ENCODE measurements around the gene AFF3.
"Not testable (repeated sequence)": the region's sequence is repeated elsewhere in the genome, so short reads cannot be mapped to it uniquely, and the experiment has no call there.

AFF3 gene

GRCh38 chr2:99777656-99778290 is 364.6 kb downstream of the AFF3 start:
- H3K27me3 ChIP-seq (ENCODE audit: control insufficient read depth, insufficient read depth, low read length): no peaks in the 10 kb centered on the region
- peaks cover 5% of the 10 kb centered on the region for H3K9me3 ChIP-seq (ENCODE audit: control insufficient read depth, low read depth, low read length)
- no peak overlapping the region for H3K27ac ChIP-seq (ENCODE audit: low read length)
- no peaks in the 10 kb centered on the region for H3K4me1 ChIP-seq (ENCODE audit: control insufficient read depth, low read depth, low read length)
- no peaks in the 10 kb centered on the region for H3K36me3 ChIP-seq (ENCODE audit: control insufficient read depth, low read depth, low read length)
- no peak overlapping the region for H3K9ac ChIP-seq (ENCODE audit: low read length)
- no peak overlapping the region for H3K4me3 ChIP-seq (ENCODE audit: low read length)

DNA sequence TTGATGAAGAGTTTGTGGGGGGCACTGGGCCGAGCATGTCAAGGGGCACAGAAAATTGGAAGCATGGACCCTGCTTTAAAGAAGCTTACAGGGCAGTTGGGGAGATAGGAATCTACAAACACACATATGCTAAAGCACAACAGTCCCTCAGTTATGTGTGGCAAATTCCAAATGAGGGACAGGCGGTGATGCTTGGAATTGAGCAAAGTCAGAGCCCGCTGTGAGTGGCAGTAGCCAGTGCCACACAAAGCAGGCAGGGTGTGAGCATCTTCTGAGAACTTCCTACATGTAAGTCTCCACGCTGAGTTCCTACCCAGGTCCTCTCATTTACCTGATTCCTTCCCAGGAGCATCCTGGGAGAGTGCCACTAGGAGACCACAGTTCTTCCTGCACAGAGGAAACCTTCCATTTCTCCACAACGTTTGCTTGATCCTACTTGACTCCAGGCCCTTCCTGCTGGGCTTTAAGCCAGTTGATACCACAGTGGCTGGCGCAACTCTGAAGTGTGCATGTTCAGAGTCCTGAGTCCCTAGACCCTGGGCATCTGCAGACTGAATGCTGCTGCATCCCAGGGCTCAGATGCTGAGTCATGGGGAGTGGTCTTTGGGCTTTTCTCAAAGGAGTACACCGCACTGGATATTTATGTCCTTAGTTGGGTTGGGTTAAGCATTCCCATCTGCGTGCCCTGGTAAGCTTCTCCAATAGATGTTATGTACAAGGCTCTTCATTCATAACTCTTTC is 365.3 kb downstream of the AFF3 start:
- Histone ChIP-seq H3K4me1 (ENCODE audit: control insufficient read depth, low read depth, low read length) (no peaks in the 10 kb centered on the region), H3K9ac (ENCODE audit: low read length) (no peak overlapping the region), H3K36me3 (ENCODE audit: control insufficient read depth, low read depth, low read length) (no peaks in the 10 kb centered on the region), H3K27ac (ENCODE audit: low read length) (no peak overlapping the region), H3K9me3 (ENCODE audit: control insufficient read depth, low read depth, low read length) (peaks cover 5% of the 10 kb centered on the region), H3K27me3 (ENCODE audit: control insufficient read depth, insufficient read depth, low read length) (no peaks in the 10 kb centered on the region), H3K4me3 (ENCODE audit: low read length) (no peak overlapping the region)

GRCh38 chr2:99776206-99776905 is 366.0 kb downstream of the AFF3 start:
- H3K9me3 ChIP-seq (ENCODE audit: control insufficient read depth, low read depth, low read length): peaks cover 5% of the 10 kb centered on the region
- H3K4me3 ChIP-seq (ENCODE audit: low read length): no peak overlapping the region
- H3K36me3 ChIP-seq (ENCODE audit: control insufficient read depth, low read depth, low read length): no peaks in the 10 kb centered on the region
- H3K4me1 ChIP-seq (ENCODE audit: control insufficient read depth, low read depth, low read length): no peaks in the 10 kb centered on the region
- H3K27me3 ChIP-seq (ENCODE audit: control insufficient read depth, insufficient read depth, low read length): no peaks in the 10 kb centered on the region
- no peak overlapping the region for H3K9ac ChIP-seq (ENCODE audit: low read length)
- no peak overlapping the region for H3K27ac ChIP-seq (ENCODE audit: low read length)

DNA sequence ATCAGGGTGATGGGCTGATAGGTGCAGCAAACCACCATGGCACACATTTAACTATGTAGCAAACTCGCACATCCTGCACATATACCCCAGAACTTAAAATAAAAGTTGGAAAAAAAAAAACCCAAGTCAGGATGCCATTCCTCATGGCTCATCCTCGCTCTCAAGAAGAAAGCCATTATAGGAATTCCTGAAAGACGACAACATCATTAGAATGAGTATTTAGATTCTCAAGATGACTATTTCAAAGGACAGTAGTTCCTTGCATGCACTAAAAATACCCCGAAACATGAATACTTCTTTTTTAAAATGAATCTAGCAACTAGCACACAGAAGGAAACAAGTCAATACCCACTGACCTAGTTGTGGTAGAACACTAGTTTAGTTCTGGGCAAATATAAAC is 366.8 kb downstream of the AFF3 start:
- H3K4me3 ChIP-seq (ENCODE audit: low read length): no peak overlapping the region
- H3K4me1 ChIP-seq (ENCODE audit: control insufficient read depth, low read depth, low read length): no peaks in the 10 kb centered on the region
- no peaks in the 10 kb centered on the region for H3K36me3 ChIP-seq (ENCODE audit: control insufficient read depth, low read depth, low read length)
- H3K27ac ChIP-seq (ENCODE audit: low read length): no peak overlapping the region
- H3K27me3 ChIP-seq (ENCODE audit: control insufficient read depth, insufficient read depth, low read length): no peaks in the 10 kb centered on the region
- peaks cover 5% of the 10 kb centered on the region for H3K9me3 ChIP-seq (ENCODE audit: control insufficient read depth, low read depth, low read length)
- no peak overlapping the region for H3K9ac ChIP-seq (ENCODE audit: low read length)

DNA sequence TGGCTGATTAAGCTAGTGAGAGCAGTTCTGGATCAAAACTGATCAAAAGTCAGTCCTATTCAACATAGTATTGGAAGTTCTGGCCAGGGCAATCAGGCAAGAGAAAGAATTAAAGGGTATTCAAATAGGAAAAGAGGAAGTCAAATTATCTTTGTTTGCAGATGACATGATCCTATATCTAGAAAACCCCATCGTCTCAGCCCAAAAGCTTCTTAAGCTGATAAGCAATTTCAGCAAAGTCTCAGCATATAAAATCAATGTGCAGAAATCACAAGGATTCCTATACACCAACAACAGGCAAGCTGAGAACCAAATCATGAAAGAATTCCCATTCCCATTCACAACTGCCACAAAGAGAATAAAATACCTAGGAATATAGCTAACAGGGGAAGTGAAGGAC is 368.7 kb downstream of the AFF3 start:
- not testable (repeated sequence) for H3K4me3 ChIP-seq (ENCODE audit: low read length); H3K27ac ChIP-seq (ENCODE audit: low read length); H3K9me3 ChIP-seq (ENCODE audit: control insufficient read depth, low read depth, low read length); H3K9ac ChIP-seq (ENCODE audit: low read length); H3K36me3 ChIP-seq (ENCODE audit: control insufficient read depth, low read depth, low read length); H3K27me3 ChIP-seq (ENCODE audit: control insufficient read depth, insufficient read depth, low read length); H3K4me1 ChIP-seq (ENCODE audit: control insufficient read depth, low read depth, low read length)

DNA sequence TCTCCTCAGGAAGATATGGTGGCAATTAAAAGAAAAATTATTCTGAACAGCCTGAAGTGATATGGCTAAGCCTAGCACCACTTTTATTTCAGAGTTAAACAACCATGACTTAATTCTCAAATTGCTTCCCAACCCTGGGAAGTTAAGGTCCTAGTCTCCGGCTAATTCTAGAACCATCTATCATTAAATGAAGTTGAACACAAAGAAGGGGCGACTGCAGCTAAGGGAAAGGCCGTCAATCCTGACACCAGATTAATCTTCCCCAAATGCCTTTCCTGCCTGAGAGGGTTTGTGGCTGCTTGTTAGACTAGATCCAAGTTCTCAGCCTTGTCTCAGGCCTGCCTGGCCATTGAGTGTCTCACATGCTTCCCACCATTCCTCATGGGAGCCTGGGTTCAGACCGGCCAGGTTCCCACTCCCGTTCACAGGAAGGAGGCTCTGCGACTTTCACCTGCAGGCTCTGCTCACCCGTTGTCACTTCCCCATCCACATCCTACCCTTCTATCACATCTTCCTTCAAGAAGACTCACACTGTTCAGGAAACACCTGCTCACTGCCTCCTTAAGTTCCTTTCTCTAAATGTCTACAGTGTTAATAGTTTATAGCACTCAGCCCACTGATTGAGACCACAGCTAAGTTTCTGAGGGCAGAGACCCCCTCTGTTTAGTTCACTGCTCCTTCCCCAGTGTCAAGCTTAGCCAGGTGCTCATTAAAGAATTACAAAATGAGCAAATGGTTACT is 369.6 kb downstream of the AFF3 start:
- Histone ChIP-seq H3K9ac (ENCODE audit: low read length) (no peak overlapping the region), H3K4me3 (ENCODE audit: low read length) (no peak overlapping the region), H3K4me1 (ENCODE audit: control insufficient read depth, low read depth, low read length) (no peaks in the 10 kb centered on the region), H3K9me3 (ENCODE audit: control insufficient read depth, low read depth, low read length) (no peaks in the 10 kb centered on the region), H3K27ac (ENCODE audit: low read length) (no peak overlapping the region), H3K36me3 (ENCODE audit: control insufficient read depth, low read depth, low read length) (no peaks in the 10 kb centered on the region), H3K27me3 (ENCODE audit: control insufficient read depth, insufficient read depth, low read length) (no peaks in the 10 kb centered on the region)

DNA sequence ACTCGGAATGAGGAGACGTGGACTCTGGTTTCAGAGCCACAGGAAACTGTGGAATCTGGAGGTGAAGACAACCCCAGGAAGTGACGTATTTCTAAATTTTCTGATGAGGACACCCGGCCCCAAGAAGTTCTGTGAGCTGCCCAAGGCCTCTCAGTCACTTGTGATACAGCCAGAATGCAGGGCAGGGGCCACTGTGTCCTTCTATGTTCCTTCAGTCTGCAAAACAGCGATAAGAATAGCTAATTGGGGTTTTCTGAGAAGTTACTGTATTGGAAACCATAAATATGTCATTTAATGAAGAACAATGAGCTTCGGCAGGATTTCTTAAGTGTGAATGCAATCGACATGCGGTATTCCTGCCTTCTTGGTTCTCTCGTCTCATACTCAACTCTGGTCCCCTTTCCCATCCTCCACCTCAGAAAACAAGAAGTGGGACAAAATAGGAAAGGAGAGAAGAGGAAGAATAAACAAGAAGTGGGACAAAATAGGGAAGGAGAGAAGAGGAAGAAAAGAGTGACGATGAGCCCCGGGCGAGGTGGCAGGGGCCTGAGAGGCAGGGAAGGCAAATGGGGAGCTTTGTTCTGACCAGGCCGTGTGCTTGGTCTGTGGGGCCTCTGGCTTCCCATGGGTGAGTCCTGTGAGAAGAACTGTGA is 370.6 kb downstream of the AFF3 start:
- Histone ChIP-seq H3K27ac (ENCODE audit: low read length) (no peak overlapping the region), H3K36me3 (ENCODE audit: control insufficient read depth, low read depth, low read length) (no peaks in the 10 kb centered on the region), H3K4me1 (ENCODE audit: control insufficient read depth, low read depth, low read length) (no peaks in the 10 kb centered on the region), H3K4me3 (ENCODE audit: low read length) (no peak overlapping the region), H3K27me3 (ENCODE audit: control insufficient read depth, insufficient read depth, low read length) (no peaks in the 10 kb centered on the region), H3K9ac (ENCODE audit: low read length) (no peak overlapping the region), H3K9me3 (ENCODE audit: control insufficient read depth, low read depth, low read length) (no peaks in the 10 kb centered on the region)

GRCh38 chr2:99770876-99771275 is 371.5 kb downstream of the AFF3 start:
- Histone ChIP-seq H3K27ac (ENCODE audit: low read length) (no peak overlapping the region), H3K36me3 (ENCODE audit: control insufficient read depth, low read depth, low read length) (no peaks in the 10 kb centered on the region), H3K4me3 (ENCODE audit: low read length) (no peak overlapping the region), H3K9me3 (ENCODE audit: control insufficient read depth, low read depth, low read length) (no peaks in the 10 kb centered on the region), H3K4me1 (ENCODE audit: control insufficient read depth, low read depth, low read length) (no peaks in the 10 kb centered on the region), H3K9ac (ENCODE audit: low read length) (no peak overlapping the region), H3K27me3 (ENCODE audit: control insufficient read depth, insufficient read depth, low read length) (no peaks in the 10 kb centered on the region)

- H3K27ac ChIP-seq (ENCODE audit: low read length): no peak overlapping the region
- H3K4me3 ChIP-seq (ENCODE audit: low read length): no peak overlapping the region
- H3K9me3 ChIP-seq (ENCODE audit: control insufficient read depth, low read depth, low read length): no peaks in the 10 kb centered on the region
- no peaks in the 10 kb centered on the region for H3K27me3 ChIP-seq (ENCODE audit: control insufficient read depth, insufficient read depth, low read length)
- no peak overlapping the region for H3K9ac ChIP-seq (ENCODE audit: low read length)
- H3K4me1 ChIP-seq (ENCODE audit: control insufficient read depth, low read depth, low read length): no peaks in the 10 kb centered on the region
- no peaks in the 10 kb centered on the region for H3K36me3 ChIP-seq (ENCODE audit: control insufficient read depth, low read depth, low read length)
Observed at GRCh38 chr2:99765731-99766318, 376.6 kb downstream of the AFF3 start.

DNA sequence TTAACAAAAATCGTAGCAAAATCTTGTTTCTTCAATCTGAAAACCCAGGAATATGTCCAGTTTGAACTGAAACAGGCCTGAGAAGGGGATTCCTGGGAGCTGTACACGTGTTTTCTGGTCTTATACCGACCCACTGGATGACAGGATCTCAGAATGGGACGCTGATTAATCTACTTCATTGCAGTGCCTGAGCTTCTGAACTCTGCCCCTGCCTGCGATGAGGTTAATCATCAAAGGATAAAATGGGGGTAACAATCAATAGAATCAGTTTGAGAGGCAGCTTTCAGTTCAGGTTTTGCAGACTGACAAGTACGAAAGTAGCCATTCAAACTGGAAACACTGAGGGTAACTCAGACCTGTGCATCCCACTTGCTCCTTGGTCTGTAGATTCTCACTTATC is 378.6 kb downstream of the AFF3 start:
- Histone ChIP-seq H3K9me3 (ENCODE audit: control insufficient read depth, low read depth, low read length) (no peaks in the 10 kb centered on the region), H3K36me3 (ENCODE audit: control insufficient read depth, low read depth, low read length) (no peaks in the 10 kb centered on the region), H3K27ac (ENCODE audit: low read length) (no peak overlapping the region), H3K27me3 (ENCODE audit: control insufficient read depth, insufficient read depth, low read length) (no peaks in the 10 kb centered on the region), H3K9ac (ENCODE audit: low read length) (no peak overlapping the region), H3K4me3 (ENCODE audit: low read length) (no peak overlapping the region), H3K4me1 (ENCODE audit: control insufficient read depth, low read depth, low read length) (no peaks in the 10 kb centered on the region)

- Histone ChIP-seq H3K4me3 (ENCODE audit: low read length) (no peak overlapping the region), H3K9ac (ENCODE audit: low read length) (no peak overlapping the region), H3K9me3 (ENCODE audit: control insufficient read depth, low read depth, low read length) (no peaks in the 10 kb centered on the region), H3K27ac (ENCODE audit: low read length) (no peak overlapping the region), H3K27me3 (ENCODE audit: control insufficient read depth, insufficient read depth, low read length) (peaks cover 5% of the 10 kb centered on the region), H3K4me1 (ENCODE audit: control insufficient read depth, low read depth, low read length) (no peaks in the 10 kb centered on the region), H3K36me3 (ENCODE audit: control insufficient read depth, low read depth, low read length) (no peaks in the 10 kb centered on the region)
Observed at GRCh38 chr2:99762714-99763113, 379.7 kb downstream of the AFF3 start.

All from iPS-18a (cell line).